Diencephalon (tissue), 1 donor: Measurements from ENCODE around the gene KRTAP12-1. TPM values are rescaled to one million over a fixed set of nuclear protein-coding genes. Genes with fewer than 3 reads are reported as not detected.

ENCODE experiments used
- small RNA-seq: library from RNA; depleted of rRNA; stranded (forward); fragments of <200 nt; gene quantifications from one replicate; pipeline ENCODE3, GENCODE V24; 2014
- total RNA-seq: library from RNA; depleted of rRNA; stranded (reverse); fragments of >200 nt; gene quantifications from one replicate; pipeline ENCODE4 v1.2.3, GENCODE V29; 2014

Gene KRTAP12-1
- not detected for total RNA-seq

GRCh38 chr21:44681861-44682579, at the start of gene KRTAP12-1:
Gene KRTAP12-1, minus strand, starts transcription at chr21:44682163. Its CDS starts 40 bp downstream, at chr21:44682123.

GRCh38 chr21:44711327-44712202, 29.6 kb upstream of the KRTAP12-1 start, which contains the start of gene TSPEAR:
Gene TSPEAR, minus strand, starts transcription at chr21:44711572. Its CDS starts 58 bp downstream, at chr21:44711514.

GRCh38 chr21:44697172-44697810, 15.3 kb upstream of the KRTAP12-1 start, which contains the start of gene KRTAP10-12:
Gene KRTAP10-12, plus strand, starts transcription at chr21:44697172. Its CDS starts 30 bp downstream, at chr21:44697202.

GRCh38 chr21:44666401-44667320, 15.3 kb downstream of the KRTAP12-1 start, which contains the start of gene KRTAP12-2:
Gene KRTAP12-2, minus strand, starts transcription at chr21:44666927. Its CDS starts 41 bp downstream, at chr21:44666886.

GRCh38 chr21:44657635-44658540, 24.1 kb downstream of the KRTAP12-1 start, which contains the start of gene KRTAP12-3:
Gene KRTAP12-3, plus strand, starts transcription at chr21:44657932. Its CDS starts 48 bp downstream, at chr21:44657980.

GRCh38 chr21:44654576-44655175, 27.3 kb downstream of the KRTAP12-1 start, which contains the start of gene KRTAP12-4:
Gene KRTAP12-4, minus strand, starts transcription at chr21:44654659. Its CDS starts 45 bp downstream, at chr21:44654614.

GRCh38 chr21:44646366-44647221, 35.4 kb downstream of the KRTAP12-1 start, which contains the start of gene KRTAP10-11:
Gene KRTAP10-11, plus strand, starts transcription at chr21:44646414. Its CDS starts 45 bp downstream, at chr21:44646459.

GRCh38 chr21:44637018-44637850, 44.7 kb downstream of the KRTAP12-1 start, which contains the start of gene KRTAP10-10:
Gene KRTAP10-10, plus strand, starts transcription at chr21:44637356. Its CDS starts 62 bp downstream, at chr21:44637418.

Small RNA genes within 50 kb of the gene (small RNA-seq; reads per million reads assigned to genes)
- not detected for gene KRTAP12-6P

Other genes starting within 250 kb of the KRTAP12-1 start
- 5.8 TPM for gene LRRC3, start 226.7 kb downstream of the KRTAP12-1 start, total RNA-seq
- not detected for gene KRTAP10-1, start 142.0 kb downstream of the KRTAP12-1 start, total RNA-seq
- gene KRTAP10-2, start 130.7 kb downstream of the KRTAP12-1 start, total RNA-seq: not detected
- gene KRTAP10-3, start 123.4 kb downstream of the KRTAP12-1 start, total RNA-seq: not detected
- not detected for gene KRTAP10-4, start 108.4 kb downstream of the KRTAP12-1 start, total RNA-seq
- not detected for gene KRTAP10-5, start 101.6 kb downstream of the KRTAP12-1 start, total RNA-seq
- not detected for gene KRTAP10-6, start 89.7 kb downstream of the KRTAP12-1 start, total RNA-seq
- gene KRTAP10-7, start 81.6 kb downstream of the KRTAP12-1 start, total RNA-seq: not detected
- gene KRTAP10-8, start 70.1 kb downstream of the KRTAP12-1 start, total RNA-seq: not detected
- not detected for gene KRTAP10-9, start 55.1 kb downstream of the KRTAP12-1 start, total RNA-seq
- not detected for gene KRTAP10-10, start 44.8 kb downstream of the KRTAP12-1 start, total RNA-seq
- not detected for gene KRTAP10-11, start 35.7 kb downstream of the KRTAP12-1 start, total RNA-seq
- not detected for gene KRTAP12-4, start 27.5 kb downstream of the KRTAP12-1 start, total RNA-seq
- gene KRTAP12-3, start 24.2 kb downstream of the KRTAP12-1 start, total RNA-seq: not detected
- not detected for gene KRTAP12-2, start 15.2 kb downstream of the KRTAP12-1 start, total RNA-seq
- not detected for gene KRTAP10-12, start 15.0 kb upstream of the KRTAP12-1 start, total RNA-seq
- gene TSPEAR, start 29.4 kb upstream of the KRTAP12-1 start, total RNA-seq: 0.23 TPM
- 74.0 TPM for gene UBE2G2, start 119.7 kb upstream of the KRTAP12-1 start, total RNA-seq
- 109 TPM for gene SUMO3, start 135.9 kb upstream of the KRTAP12-1 start, total RNA-seq
- gene PTTG1IP, start 191.5 kb upstream of the KRTAP12-1 start, total RNA-seq: 117 TPM
- 15.0 TPM for gene ITGB2, start 238.7 kb upstream of the KRTAP12-1 start, total RNA-seq